NCI-H1694 (cell line): ENCODE data around the gene NTMT1.

ENCODE experiments used
- DNase-seq: peaks from one replicate; lab custom pipeline; 2025; lab: John Stamatoyannopoulos, UW

NTMT1 gene

DNA sequence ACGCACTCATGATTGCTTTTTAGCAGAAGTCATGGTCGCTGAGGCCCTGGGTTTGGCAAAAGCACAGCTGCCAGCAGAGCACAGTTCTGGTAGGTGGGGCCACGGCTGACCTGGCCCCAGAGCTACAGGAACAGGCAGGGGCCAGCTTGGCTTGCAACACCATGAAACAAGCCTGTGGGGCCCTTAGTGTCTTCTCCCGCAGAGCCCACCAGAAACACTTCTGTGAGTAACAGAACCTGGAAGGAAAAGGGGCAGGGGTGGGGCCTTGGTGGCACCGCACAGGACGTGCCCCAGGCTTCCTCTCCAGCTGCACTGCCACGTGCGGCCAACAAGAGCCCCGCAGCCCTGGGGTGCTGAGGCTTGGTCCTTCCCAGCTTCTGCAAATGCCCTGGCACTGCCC is 11.1 kb downstream of the NTMT1 start:
- DNase-seq: no peak

DNA sequence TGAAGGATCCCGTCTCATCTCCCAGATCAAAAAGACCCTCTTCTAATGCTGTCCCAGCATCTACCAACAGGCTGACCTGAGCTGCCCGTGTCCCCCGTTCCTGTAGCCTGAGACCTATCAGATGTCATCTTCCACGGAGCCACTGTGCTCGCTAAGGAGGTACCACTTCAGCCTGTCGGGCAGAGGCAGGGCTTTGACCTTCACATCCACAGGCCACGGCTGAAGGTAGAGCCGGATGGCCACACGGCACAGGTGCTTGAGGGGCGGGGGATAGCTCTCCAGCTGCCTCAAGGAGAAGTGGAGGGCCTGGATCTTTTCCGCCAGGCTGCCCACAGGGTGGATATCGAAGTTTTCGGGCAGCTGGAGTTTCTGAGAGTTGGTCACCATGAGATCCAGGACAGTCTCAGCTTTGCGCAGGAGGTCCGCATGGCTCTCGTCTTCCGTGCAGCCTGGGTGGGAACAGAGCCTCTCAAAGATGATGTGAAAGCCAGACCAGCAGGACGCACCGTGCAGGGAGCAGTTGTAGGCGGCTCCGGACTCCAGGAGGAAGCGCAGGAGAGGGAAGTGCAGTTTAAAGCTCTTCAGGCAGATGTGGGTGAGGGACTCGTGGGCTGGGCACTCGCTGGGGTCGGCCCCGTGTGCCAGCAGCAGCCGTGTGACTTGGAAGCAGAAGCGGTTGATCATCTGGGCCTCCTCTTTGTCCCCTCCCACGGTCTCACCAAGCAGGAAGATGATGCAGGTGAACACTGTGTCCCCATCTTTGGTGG is 11.9 kb downstream of the NTMT1 start:
- DNase-seq: no peak

DNA sequence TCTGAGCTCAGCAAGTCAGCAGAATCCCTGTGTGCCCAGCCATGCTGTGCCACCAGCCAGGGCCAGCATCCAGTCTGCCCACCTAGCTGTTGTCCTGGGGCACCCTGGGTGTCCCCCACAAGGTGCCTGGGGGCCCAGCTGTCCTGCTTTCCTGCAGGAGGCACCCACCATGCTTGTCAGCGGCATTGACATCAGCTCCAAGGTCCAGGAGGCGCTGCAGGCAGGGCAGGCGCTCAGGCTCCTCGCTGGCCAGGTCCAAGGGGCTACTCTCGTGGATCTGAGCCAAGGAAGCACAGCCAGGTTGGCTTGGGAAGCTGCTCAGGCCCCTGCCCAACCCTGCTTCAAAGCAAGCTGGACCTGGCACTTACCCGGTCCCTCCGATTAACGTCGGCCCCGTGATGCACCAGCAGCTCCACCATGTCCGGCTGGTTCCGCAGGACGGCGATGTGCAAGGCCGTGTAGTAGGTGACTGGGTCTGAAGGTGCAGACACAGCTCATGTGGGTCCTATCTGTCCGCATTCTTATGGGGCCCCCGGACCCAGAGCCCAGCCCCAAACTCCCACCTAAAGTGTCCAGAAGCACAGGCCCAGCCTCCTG is 13.2 kb downstream of the NTMT1 start:
- no peak for DNase-seq

DNA sequence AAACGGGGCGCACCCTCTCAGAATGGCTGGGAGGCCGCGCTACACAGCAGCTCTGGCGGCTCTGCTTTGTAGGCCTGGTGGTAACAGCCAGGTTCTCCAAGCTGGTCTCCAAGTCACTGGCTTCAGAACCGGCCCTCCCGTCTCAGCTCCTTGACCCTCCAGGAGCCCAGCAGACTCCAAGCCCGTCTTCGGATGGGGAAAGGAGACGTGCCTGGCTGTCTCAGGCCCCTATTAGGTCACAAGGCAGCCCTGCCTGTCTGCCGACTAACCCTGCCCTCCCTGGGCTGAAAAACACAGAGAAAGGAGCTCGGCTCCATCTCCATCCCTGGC is 13.8 kb downstream of the NTMT1 start:
- DNase-seq: no peak

DNA sequence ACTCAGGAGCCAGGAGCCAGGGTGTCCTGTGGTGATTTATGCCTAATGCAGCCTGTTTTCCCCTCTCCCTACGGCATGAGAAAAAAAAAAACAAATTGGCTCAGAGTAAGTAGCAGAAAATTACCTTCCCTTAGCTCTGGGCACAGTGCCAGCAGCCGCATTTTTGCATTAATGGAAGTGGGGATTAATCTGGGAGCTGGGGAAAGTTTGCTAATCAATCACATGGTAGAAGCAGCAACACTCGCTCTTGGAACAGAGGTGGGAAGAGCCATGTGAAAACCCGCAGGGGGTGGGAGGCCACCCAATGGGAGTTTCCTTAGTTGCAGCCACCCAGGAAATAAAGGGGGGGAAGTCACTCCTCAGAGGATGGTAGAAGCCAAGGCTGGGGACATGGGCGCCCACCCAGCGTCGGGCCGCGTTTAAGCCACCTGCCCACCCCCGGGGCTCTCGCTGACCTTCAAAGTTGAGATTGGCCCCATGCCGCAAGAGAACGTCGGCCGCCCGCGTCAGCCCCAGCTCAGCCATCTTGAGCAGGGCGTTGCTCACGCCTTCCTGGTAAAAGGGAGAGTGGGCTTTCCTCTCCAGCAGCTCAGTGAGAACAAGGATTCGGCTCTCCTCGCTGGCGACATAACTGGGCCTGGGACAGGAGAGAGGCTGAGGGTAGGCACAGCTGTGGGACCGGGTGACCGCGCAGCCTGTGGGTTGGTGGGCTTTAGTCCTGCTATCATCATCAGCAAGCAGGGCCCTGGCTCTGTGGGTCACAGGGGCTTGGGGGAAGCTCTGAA is 14.3 kb downstream of the NTMT1 start:
- no peak for DNase-seq

DNA sequence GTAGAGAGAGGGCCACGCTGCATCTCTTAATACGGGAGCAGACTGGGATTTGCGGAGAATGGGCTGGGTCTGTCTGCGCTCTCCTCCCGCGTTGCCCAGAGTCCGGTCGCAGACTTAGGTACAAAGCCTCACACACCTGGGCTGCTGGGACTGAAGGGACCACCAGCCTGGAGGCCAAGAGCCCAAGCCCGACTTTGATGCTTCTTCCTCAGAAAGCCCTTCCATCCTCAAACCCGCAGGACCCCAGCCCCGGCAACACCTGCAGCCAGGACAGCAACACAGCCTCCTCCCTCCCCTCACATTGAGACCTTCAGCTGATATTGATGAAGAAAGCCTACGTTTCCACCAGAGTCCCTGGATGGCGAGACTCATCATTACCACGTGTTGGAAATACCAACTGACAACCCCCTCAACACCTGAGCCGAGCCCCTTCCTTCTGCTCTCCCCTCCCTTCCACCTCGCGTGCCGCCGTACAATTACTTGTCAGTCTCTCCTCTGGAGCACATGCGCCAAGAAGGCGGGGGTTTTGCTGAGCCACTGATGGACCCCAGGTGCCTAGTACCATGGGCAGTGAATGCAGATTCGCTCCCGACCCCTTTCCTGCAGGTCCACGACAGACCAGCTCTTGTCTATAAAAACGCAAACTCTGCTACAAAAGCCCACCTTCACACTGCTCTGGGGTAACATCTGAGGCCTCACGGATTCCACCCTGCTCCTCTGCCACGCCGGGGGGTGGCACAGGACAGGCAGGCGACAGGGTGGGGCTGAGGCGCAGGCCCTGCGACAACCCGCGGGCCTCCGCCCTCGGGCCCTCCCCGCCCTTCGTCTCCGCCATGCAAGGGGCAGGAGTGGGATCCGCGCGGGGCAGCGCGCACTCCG is 15.1 kb downstream of the NTMT1 start:
- no peak for DNase-seq

DNA sequence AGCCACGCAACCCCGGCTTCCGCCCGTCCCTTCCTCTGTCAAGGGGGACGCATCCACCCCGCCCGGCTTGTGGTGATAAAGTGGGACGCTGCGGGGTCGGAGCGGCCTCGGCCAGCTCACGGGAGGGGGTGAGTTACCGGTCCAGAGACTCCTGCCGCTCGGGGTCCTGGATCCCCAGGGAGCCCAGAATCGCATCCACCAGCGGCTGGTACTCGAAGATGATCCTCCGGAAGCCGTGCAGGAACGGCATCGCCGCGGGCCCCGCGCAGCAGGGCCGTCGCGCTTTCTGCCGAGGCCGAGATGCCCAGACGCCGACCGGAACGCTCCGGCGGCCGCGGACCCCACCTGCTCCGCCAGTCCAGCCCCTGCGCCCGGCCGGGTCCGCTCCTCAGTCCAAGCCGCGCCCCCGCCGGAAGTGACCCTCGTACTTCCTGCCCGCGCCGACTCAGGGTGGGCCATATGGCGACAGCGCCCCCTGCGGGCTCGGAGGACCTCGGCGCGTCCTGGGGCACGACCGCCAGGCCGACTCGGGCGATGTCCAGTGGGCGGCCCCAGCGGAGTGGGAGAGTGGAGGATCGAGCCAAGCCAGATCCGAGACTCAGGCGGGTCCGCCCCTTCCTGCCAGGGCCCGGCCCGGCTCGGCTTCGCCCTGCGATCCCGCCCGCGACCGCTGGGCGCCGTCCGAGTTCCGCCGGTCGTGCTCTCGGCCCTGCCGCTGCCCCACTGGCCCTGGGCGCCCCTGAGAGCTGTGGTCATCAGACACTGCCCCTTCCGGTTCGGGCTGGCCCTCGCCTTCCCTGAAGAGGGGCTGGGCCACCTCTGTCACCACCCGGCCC is 16.0 kb downstream of the NTMT1 start, which contains the start of gene ASB6:
ASB6 (minus strand) TSS at position 402 of the 836 bp plus-strand sequence; CDS start at position 250, 152 bp downstream.
- peak; percentile 50 for DNase-seq

DNA sequence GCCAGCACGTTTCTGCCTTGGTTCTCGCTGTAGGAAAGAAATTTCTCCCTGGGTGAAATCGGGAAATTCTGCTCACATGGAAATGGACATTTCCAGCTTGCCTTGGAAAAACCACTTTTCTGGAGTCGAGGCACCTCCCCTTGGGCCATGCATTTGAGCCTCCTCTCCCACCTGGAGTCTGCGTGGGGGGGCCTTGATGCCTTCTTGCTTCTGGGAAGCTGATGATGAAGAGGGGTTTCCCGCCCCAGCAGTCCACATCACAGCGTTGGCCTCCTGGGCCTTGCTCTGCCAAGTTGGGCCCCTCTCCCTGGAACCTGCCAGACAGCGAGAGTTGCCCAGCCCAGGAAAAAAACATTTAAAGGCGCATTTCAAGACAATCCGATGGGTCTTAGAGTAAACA is 17.7 kb downstream of the NTMT1 start:
- no peak for DNase-seq

- no peak for DNase-seq
Measured at GRCh38 chr9:129644365-129644764, 18.4 kb downstream of the NTMT1 start.

GRCh38 chr9:129644902-129645301 is 18.9 kb downstream of the NTMT1 start:
- DNase-seq: no peak

- DNase-seq: no peak
Measured at GRCh38 chr9:129646252-129646651, 20.3 kb downstream of the NTMT1 start.

GRCh38 chr9:129646654-129647053 is 20.7 kb downstream of the NTMT1 start:
- DNase-seq: no peak

DNA sequence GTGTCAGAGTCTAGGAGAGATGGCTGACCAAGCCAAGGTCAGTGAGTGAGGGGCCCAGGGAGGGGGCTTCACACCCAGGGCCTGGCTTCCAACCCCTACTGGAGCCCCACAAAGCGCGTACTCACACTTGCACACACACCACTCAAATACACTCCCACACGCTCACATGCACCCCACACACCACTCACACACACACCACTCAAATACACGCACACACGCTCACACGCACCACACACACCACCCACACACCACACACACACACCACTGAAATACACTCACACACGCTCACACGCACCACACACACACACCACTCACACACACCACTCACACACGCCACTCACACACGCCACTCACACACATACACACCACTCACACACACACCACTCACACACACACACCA is 21.7 kb downstream of the NTMT1 start:
- DNase-seq: no peak

DNA sequence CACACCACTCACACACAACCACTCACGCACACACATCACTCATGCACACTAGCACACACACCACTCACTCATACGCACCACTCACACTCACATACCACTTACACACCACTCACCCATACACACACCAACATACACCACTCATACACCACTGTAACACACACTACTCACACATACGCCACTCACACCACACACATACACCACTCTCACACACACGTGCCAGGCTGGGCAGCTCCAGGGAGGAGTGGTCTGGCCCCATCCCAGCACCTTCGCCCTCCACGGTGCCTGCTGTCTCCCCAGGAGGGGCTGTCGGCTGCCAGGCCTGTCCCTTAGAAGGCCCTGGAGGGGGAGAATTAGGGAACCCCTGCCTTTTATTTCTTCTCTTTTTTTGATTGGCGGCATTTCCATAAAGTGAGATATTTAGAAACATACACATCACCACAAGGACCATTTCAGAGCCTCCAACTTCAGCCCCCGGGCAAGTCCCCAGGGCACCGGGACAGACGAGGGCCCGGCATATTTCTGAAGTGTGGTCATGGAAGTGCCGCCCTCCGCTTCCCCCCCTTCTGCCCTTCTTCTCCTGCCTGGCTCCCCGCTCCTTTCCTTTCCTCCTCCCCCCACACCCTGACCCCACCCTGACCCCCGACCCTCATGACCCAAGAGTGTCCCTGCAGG is 22.3 kb downstream of the NTMT1 start:
- no peak for DNase-seq

DNA sequence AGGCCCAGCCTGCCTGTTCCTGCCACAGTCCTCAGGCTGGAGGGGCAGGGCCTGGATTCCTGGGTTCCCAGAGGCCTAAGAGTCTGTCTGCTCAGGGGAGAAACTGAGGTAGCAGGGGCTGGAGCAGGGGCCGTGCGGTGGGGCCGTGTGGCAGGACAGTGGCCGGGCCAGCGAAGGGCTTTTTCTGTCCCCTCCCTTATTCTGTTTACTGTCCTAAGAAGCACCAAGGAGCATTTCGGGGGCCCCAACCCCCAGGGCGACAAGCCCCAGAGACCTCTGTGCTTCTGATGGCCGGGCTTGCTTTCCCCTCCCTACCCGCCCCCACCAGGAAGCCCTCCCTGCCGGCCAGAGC is 22.8 kb downstream of the NTMT1 start:
- no peak for DNase-seq

DNA sequence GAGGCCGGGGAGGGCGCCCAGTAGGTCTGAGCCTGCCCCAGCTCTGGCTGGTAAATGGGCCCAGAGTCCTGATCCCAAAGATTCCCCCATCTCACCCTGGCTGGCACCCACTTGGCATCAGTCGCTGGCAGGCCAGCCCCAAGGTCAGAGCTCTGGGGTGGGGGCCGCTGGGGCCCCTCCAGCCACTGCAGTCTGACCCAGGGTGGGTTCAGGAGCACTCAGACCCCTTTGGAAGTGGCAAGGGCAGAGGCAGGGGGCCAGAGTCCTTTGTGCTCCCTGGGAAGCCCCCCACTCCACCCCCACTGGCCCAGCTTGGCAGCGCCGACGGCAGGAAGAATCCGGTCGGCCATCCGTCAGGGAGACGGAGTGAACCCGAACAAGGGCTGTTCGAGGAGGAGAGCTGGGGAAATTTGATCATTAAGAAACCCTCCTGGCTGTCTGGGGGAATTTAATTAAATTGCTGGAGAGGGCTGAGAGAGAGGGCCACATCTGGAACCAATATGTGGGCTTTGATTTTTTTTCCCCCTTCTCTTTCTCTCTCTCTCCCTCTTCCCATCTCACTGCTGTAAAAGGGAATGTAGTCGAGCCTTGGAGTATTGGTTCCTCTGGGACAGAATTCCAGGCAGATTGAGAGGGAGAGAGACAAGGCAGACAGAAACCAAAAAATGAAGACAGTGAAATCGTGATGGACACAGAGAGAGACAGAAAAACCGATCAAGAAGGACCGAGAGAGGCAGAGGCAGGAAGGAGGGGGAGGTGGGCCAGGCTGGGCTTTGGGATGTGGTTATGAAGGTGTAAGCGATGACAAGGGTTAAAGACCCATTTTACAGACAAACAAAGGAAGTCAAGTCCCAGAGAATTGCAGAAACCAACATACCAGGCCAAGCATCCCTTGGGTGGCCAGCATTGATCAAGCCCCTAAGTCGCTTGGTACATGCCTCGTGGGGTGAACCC is 24.0 kb downstream of the NTMT1 start:
- no peak for DNase-seq

GRCh38 chr9:129650680-129651235 is 24.8 kb downstream of the NTMT1 start:
- no peak for DNase-seq

- DNase-seq: no peak
Measured at GRCh38 chr9:129653823-129654553, 28.0 kb downstream of the NTMT1 start.
